Stimulated activated CD8-positive, alpha-beta memory T cell treated with anti-CD3 and anti-CD28 coated beads, Interleukin-15, amount 100 ng/mL, for 4 hours (primary cell): Measurements from ENCODE around the gene MFSD6.
"Not testable (repeated sequence)": the region's sequence is repeated elsewhere in the genome, so short reads cannot be mapped to it uniquely, and the experiment has no call there.

Source experiments
- DNase-seq, 2 donors: peaks; one replicate each; pipeline ENCODE4 v3.0.0-alpha.2; 2020; ENCODE audit warnings: low read depth in 2 of 2

Gene MFSD6

DNA sequence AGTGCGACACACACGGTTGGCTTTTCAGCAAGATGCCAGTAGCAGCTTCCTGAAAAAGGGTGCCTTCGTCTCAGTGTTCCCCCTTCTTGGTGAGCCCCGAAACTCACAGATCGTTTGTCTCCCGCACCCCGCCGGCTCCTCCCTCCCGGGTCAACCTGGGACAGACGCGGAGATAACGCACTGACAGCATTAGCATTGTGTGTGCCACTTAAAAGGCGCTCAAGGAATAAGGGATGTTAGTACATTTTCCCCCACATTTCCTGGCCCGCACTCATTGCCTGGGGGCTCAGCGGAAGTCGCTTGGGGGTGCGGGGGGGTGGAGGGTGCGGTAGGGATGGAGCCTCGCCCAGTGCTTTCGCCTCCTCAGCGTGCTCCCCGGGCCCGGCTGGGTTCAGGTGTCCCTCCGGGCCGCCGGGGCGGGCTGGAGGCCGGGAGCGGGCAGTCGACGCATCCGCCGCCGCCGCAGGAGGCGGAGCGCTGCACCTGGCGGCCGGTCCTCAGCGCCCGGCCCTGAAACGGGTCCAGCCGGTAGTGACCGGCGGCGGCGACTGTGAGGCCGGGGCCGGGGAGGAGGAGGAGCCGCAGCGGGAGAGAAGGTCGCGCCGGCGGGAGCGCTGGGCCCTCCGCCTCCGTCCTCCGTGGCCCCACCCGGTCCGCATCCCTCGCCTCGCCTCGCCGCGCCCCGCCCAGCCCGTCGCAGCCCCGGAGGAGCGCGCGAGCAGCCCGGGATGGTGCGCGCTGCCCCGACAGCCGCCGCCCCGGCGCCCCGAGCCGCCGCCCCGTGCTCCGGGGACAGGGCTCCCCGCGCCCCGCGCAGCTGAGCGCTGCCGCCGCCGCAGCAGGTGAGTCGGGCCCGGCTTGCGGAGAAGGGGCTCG lies at the start of gene MFSD6:
TSS of gene MFSD6 (plus strand) at position 694 of the 876 bp plus-strand sequence. CDS start 27,675 bp downstream, outside the sequence.
- peak; percentile 29 to 40 for DNase-seq

DNA sequence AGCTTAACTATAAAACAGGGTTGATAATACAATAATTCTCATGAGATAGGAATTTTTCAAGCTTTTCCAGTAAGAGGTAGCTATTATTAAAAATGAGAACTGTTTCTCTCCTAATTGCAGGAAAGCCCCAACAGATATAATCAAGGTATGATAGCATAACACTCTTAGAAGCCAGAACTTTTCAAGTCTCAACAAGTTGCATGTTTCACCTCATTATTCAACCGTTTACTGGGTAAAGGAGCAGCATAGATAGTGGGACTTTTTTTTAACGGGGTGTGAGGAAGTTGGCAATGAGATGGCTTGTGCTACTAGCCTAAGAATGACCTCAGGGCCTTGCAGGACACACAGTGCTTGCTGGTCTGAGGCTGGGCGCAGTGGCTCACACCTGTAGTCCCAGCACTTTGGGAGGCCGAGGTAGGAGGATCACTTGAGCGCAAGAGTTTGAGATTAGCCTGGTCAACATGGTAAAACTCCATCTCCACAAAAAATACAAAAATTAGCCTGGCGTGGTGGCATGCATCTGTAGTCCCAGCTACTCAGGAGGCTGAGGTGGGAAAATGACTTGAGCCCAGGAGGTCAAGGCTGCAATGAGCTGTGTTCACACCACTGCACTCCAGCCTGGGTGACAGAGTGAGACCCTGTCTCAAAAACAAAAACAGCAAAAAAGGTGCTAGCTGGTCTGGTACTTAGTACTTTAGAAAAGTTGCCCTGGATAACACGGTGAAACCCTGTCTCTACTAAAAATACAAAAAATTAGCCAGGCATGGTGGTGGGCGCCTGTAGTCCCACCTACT lies 49.3 kb upstream of the MFSD6 start:
- DNase-seq = not testable (repeated sequence)

DNA sequence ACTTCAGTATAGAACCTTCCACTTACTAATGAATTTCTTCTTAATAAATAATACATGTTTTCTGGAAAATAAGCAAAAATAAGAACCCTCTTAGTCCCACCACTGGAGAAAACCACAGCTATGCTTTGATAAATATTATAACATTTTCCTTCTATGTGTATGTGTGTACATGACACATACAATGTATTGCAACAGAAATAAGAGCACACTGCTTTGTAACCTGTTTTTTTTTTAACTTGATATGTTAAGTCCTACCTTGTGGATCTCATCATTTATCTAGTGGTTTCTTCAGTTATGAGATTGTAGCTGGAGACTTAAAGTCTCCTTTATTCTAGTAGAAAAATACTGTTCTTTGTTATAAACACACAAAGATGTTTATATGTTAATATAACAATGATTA lies 47.6 kb upstream of the MFSD6 start:
- no peak for DNase-seq

DNA sequence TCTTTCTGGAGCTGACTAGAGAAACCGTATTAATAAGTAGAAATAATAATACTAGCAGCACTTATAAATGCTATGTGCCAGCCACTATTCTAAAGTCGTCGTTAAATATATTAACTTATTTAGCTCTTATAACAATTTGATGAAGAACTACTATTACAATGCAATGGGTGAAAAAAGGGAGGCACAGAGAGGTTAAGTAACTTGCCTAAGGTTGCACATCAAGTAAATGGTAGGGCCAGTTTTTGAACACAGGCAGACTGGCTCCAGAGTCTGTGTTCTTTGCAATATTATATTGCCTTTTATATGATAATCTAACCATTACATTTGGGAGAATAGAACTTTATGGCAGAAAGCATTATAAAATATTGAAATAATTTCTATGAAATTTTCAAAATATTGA lies 47.2 kb upstream of the MFSD6 start:
- DNase-seq = no peak

DNA sequence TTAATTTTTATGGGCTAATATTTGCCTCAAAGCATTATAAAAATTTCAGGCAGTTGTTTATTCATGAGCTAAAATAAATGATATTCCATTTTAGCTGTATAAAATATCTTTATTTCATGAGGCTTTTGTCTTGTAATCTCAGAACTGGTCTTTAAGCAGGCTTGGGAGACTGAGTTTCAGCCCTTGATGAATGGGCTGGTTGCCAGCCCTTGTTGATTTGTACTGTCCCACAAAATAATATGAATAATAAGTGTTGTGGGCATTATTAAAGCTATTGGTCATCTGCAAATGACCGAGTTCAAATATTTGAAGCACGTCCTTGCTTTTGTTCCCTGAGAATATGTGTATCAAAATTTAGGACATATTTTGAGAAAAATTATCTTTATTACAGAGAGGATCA lies 46.6 kb upstream of the MFSD6 start:
- no peak for DNase-seq

DNA sequence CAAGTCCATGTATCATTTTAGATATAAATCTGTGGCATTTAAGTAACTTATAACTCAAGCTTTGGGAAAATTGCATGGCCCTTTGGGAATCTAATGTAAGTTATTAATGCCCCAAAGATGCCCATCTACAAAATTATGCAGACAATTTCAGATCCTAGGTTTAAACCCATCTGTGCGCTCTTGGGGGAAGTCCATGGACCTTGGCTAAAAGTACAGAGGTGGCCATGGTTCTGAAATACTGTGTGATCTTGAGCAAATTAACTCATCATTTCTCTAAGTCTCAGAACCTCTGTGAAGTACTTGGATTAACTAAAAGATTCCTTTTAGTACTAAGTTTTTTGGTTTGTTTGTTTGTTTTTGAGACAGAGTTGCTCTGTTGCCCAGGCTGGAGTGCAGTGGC lies 45.3 kb upstream of the MFSD6 start:
- no peak for DNase-seq

DNA sequence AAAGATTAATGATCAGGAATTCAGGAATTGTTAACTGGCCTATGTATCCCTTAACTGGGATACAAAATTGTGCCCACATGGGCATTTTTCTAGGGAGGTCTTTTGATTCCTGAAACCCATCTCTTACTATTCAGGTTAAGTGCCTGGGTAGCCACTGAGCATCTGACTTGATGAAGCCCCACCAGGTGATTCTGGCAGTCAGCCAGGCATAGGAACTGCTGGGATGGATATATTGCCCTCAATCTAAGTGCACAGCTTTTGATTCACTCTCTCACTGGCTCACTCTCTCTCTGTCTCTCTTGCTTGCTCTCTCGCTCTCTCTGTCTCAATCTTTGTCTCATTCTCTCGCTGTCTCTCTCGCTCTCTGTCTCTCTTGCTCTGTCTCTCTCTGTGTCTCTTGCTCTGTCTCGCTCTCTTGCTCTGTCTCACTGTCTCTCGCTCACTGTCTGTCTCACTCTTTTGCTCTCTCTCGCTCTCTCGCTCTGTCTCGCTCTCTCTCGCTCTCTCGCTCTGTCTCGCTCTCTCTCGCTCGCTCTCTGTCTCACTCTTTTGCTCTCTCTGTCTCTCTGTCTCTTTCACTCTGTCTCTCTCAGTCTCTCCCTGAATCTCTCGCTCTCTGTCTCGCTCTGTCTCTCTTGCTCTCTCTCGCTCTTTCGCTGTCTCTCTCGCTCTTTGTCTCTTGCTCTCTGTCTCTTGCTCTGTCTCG lies 42.5 kb upstream of the MFSD6 start:
- DNase-seq = no peak

DNA sequence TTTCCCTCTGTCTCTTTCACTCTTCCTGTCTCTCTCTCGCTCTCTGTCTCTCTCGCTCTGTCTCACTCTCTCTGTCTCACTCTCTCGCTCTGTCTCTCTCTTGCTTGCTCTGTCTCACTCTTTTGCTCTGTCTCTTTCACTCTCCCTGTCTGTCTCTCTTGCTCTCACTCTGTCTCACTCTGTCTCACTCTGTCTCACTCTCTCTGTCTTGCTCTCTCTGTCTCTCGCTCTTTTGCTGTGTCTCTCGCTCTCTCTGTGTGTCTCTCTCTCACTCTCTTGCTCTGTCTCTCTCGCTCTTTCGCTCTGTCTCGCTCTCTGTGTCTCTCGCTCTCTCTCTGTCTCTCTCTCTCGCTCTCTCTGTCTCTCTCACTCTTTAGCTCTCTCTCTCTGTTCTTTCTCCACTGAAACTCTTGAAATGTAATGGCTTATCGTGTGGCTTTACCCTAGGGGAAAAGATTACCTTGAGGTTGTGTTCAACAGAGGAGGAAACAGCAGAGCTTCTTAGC lies 41.9 kb upstream of the MFSD6 start:
- no peak for DNase-seq

DNA sequence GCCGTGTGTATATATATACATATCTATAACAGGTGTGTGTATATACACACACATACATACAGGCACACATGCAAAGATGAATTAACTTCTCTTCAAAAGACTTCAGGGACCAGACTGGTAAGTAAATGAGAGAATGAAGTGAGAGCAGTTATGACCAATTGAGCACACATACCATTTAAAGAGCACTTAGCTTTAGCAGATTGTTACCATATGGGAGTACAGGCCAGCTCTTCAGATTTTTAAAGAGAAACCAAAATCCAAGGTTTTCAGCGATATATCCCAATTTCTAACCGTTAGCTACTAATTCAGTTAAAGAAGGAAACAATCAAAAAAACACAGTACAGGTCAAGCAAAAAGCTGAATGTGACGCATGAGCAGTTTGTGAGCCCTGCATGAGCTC lies 41.1 kb upstream of the MFSD6 start:
- DNase-seq = no peak

DNA sequence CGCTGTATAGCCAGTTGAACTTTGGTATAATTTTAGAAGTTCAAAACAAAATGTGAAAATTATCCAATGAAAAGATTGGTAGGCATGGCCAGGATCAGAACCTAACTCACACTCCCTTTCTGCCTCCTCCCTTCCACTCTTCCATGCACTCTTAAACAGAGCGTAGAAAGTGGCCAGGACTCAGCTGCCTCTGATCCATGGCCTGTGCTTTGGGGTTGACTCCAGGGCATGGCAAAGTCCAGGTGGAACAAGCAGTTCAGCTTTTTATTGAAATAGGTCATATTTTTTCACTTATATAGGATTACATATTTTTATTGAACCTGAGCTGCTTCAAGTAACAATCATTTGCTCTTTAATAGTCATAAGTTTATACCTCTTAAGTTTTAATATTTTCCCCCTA lies 38.5 kb upstream of the MFSD6 start:
- DNase-seq = no peak

DNA sequence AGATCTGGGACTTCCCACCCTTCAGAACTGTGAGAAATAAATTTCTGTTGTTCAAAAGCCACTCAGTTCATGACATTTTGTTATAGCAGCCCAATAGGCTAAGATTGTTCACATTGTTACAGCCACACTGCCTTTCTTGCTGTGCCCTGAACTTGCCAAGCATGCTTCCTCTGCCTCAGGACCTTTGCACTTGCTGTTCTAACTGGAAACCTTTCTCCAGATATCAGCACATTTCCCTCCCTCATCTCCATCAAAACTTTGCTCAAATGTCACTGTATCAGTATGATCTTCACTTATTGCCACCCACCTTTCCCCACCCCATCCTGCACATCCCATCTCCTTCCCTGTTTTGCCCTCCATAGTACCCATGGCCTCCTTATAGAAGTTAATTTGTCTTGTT lies 32.1 kb upstream of the MFSD6 start:
- no peak for DNase-seq

DNA sequence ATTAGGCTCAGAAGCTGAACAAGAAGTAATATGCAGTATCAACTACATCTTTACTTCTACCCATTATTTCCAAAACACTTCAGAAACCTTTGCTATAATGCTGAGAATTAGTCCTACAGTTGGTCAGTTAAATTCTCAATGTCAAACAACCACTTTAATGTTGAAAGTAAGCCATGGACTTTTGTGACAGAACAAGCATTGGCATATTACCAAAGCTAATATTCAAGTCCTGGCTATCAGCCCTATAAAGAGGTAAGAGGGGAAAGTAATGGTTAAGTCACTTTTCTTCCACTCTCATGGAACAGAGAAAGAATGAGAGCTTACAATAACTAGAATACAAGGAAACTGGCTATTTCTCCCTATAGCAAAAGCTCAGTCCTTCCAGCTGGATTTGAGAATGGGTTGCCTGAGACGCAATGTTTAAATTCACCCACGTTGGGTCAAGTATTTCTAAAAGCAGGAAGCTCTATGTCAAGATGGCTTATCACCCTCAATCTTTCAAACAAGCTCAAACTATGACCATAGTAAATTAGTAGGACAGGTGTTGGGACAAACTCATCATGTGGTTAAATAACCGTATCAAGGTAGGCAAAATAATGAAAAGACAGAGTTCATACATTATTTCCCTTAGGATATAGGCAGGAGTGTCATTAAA lies 31.4 kb upstream of the MFSD6 start:
- DNase-seq = no peak

DNA sequence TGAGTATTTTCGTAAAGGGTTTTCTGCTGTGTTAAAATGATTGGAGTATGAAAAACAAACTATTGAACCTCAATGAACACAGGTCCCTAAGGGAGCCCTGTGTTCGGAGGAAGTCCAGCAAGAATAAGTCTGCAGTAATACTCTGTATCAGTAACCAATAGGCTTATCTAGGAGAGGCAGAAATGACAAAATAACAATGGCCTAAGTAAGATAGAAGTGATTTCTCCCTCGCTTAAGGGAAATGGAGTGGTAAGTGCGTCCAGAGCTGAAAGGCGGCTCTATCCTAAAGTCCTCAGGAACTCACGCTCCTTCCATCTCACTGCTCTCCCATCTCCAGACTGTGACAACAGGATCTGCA lies 29.3 kb upstream of the MFSD6 start:
- no peak for DNase-seq

DNA sequence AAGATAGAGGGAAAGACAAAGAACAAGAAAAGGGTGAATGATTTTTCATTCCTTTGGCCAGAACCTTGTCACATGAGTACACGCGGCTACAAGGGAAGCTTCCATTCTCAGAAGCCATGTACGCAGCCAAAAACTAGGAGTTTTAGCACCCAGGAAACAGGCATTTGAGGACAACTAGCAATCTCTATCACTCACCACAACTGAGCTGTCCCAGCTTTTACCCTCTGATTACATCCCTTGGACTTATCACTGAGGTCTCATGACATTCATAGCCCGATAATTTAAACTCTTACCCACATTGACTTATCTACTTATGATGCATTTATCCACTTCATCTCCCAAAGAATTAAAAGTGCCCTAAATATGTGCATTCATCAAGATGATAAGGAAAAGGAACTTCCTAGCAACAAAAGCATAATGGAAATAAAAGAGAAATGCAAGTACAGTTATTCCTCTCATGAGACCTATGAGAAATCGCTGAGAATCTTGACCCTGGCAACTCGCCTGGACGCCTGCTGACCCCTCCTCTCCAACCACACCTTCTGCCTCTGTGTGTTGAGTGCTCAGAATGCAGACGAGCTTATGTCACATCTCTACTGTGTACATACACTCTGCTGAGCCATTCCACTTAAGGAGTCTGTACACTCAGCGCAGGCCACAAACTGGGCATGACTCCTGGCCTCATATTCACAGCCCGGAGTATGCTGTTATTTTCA lies 28.7 kb upstream of the MFSD6 start:
- DNase-seq = no peak

DNA sequence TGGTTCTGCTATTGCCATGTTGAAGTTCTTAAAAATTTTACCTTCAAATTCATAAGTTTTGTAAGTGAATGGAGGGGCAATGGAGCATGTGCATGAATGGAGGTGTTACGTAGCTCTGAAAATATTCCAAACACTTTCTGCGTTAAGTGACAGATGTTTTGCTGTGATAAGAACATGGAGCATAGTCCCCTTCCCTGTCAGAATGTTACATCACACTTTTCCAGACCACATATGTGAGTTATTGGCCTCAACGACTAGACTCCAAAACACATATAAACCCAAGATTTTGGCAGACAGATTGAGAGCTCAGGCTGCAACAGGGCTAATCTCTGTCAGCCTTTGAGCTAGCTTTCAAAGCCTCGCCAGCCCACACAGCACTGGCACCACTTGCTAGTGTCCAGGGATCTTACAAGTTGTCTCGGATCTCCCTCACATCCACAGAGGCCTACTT lies 27.2 kb upstream of the MFSD6 start:
- DNase-seq = no peak

DNA sequence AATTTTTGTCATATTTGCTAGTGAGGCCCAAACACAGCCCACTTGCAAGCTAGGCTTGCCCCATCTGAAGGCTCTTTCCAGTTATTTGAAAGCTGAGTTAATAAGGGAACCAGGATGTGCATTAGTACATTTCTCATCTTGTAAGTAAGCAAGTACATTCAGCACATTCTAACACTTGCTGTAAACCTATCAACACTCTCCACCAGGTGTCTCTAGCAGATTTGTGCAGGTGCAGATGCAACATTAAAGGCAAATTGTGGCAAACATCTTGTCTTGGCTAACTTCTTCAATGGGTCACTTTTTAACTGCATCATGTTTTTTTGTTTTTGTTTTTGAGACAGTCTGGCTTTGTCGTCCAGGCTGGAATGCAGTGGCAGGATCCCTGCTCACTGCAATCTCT lies 25.3 kb upstream of the MFSD6 start:
- DNase-seq = peak in 1 of 2 donors; percentile 10

DNA sequence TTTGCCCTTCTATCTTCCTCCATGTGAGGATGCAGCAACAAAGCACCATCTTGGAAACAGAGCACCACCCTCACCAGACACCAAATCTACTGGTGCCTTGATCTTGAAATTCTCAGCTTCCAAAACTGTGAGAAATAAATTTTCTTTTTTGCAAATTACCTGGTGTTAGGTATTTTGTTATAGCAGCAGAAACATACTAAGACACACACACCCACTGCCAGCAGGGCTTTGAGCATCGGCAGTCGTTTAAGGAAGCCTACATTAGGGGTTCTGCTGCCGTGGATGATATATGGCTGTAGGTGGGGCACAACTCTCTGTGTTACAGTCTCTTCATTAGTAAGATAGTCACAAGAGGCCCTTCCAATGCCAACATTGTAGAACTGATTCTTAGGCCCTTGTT lies 20.7 kb upstream of the MFSD6 start:
- DNase-seq = no peak

DNA sequence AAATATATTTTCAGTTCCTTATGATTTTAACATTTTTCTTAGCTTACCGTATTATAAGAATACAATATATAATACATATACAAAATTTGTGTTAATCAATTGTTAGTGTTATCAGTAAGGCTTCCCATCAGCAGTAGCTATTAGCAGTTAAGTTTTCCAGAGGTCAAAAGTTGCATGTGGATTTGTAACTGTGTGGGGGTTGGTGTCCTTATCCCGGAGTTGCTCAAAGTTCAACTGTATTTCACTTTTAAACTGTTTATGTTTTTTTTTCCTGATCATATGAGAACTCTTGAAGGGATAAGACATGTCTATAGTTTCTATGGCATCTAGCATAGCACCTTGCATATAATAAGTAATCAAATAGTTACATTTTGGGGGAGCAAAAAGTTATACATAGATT lies 11.9 kb upstream of the MFSD6 start:
- no peak for DNase-seq

DNA sequence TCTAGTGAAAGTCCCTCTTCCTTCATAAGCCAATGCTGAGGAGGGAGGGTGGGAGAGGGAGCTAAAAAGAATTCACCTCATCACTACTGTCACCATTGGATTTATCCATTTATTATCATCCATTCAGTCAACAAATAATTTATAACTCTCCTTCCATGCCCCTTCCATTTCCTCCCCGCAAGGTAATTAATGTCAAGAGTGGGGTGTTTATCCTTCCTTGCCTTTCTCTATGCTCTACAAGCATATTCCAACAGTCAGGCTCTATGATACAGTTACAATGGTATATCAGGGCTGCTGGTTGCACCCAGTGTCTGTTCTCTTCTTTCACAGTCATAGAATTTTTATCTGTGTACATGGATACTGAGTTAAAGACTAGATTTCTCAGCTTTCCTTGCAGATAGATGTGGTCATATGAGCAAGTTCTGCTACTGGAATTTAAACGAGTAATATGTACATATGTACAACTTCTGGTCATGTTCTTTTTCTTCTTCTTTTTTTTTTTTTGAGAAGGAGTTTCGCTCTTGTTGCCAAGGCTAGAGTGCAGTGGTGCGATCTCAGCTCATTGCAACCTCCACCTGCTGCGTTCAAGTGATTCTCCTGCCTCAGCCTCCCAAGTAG lies 5.1 kb upstream of the MFSD6 start:
- DNase-seq = no peak

DNA sequence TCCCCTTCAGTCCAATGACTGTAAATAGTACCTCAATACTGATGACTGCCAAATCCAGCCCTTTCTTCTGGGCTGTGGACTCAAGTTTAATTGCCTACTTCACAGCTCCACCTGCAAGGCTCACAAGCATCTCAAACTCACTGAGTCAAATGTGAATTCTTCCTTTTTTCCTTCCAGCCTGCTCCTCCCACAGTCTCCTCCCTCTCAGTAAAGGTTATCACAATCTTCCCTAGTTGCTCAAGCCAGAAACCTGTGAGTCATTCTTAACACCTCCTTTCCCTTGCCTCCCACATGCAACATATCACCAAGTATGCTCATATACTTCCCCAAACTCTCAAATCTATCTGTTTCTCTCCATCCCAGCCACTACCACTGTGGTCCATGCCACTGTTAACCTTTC lies 3.7 kb upstream of the MFSD6 start:
- no peak for DNase-seq

DNA sequence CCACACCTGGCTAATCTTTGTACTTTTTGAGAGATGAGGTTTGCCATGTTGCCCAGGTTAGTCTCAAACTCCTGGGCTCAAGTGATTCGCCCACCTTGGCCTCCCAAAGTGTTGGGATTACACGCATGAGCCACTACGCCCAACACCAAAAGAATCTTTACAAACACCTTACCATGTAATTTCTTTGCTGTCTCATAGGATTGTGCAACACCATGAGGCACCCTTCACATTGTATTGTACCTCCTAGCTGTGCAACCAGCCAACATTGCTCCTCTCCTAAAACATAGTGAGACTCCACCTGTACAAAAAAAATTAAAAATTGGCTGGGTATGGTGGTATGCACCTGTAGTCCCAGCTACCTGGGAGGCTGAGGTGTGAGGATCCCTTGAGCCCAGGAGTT lies 3.1 kb upstream of the MFSD6 start:
- no peak for DNase-seq
